LoVo (cell line): ENCODE measurements around the gene IL22RA2.

ENCODE experiments used
- DNase-seq: peaks from one replicate; pipeline ENCODE4 v3.0.0-alpha.2; 2016; ENCODE audit warnings: low spot score

Gene IL22RA2

DNA sequence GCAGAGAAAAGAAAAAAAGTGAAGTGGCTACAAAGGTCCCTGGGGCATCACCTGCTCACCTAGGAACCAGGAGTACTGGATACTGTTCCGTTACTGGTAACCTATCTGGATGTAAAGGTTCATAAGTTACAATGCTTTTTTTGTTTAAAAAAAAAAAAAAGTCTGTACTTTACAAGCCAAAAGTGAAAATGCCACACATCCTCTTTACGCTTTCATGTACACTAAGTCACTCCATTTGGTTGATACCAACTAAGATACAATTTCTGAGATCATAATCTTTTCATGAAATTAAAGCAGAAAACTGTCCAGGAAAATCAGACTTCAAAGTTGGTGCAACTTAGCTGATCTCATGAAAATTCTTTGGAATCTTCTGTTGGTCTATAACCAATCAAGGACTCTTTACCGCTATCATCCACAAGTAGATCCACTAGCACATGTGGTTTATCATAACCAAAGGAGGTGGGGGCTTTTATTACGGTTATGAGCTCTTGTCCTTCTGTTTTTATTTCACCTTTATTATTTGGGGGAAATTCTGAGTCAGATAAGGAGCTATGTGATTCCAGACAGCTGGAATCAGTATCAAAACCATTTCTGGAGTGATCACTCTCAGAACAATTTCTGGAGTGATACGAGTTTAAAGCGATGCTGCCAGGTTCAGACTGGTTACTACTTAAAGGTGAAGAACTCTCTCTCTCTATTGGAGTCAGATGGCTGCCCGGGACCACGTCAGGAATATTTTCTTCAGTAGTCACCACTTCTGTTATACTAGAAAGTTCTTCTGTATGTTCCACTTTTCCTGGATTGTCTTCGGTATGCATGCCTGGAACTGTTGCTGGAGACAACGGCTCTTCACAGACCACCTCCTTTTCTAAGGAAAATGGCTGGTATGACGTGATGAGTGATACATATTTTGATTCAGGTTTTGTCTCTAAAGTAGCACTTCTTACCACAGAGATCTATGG lies 24.5 kb upstream of the IL22RA2 start:
- no peak for DNase-seq

DNA sequence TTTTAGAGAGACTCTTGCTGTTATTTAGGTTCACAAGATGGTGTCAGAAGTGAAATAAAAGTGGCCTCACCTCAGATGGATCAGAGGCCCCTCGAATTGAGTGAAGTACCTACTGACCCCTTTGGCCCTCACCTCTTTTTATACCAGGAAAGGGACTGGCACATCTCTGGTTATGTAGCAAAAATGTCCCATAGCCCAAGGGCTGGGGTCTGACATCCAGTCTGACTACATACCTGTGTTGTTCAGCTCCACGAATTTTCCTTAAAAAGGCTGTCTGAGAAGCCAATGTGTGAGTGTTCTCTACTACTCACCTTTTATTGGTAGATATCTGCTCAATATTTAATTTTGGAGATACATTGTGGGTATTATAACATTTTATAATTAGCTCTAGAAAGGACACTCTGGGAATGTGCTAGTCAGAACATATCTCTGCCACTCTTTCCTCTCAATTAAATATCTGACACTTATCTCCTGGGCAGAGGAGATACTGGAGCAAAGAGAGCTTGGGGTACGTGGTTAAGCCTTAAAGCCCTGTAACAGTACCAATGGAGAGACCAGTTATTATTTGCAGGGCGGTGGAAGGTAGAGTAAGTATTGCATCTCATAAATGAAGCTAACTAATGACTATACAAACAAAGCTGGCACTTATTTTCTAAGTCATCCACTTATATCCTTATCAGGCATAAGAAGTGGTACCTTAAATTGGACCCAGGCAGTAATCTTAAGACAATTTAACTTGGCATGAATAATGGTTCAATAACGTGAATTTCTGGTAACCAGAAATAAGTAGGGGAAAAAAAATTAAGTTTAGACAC lies 20.0 kb upstream of the IL22RA2 start:
- no peak for DNase-seq

DNA sequence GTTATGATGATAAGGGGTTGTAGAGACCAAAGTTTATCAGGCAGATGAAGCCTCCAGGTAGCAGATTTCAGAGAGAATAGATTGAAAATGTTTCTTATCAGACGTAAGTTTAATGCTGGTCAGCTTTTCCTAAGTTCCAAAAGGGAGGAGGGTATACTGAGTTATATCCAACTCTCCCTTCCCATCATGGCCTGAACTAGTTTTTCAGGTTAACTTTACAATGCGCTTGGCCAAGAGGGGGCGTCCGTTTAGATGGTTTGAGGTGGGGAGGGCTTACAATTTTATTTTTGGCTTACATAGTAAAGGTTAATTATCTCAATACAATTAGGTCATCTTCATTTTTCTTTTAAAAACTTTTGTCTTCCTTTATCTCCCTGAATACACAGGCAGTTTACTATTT lies 19.4 kb upstream of the IL22RA2 start:
- no peak for DNase-seq

DNA sequence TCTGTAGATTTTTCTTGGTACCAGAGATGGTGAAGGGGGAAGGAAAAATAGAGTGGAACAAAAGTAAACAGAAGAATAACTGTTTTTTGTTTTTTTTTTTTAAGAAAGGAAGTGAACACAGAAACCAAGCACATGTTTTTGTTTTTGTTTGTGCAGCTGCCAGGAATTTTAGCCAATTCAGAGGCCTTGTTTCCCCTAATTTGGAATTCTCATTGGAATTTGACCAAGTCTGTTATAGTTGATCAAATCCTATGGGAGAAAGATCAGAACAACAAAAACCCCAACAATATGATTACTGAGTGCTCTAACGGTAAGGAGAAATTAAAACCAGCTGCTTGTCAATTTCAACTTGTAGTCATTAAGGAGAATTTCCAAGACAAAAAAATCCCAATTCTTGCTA lies 18.2 kb upstream of the IL22RA2 start:
- no peak for DNase-seq

DNA sequence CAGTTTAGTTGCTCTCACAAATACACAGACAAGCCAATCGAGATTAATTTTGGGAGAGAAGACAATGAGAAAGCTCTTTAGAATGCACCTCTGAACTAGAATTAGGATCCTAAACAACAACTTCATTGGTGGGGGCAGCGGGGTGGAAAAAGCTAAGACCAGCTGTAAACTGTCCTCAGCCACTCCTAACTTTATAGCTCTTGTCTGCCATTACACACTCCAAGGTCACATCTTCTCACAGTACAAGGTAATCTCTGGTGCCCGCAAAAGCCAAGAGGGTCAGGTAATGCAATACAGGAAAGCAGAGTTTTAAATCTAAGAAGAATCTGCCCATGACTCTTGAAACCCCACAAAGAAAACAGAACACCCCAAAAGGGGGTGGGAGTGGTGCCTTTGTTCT lies 17.8 kb upstream of the IL22RA2 start:
- DNase-seq: no peak

DNA sequence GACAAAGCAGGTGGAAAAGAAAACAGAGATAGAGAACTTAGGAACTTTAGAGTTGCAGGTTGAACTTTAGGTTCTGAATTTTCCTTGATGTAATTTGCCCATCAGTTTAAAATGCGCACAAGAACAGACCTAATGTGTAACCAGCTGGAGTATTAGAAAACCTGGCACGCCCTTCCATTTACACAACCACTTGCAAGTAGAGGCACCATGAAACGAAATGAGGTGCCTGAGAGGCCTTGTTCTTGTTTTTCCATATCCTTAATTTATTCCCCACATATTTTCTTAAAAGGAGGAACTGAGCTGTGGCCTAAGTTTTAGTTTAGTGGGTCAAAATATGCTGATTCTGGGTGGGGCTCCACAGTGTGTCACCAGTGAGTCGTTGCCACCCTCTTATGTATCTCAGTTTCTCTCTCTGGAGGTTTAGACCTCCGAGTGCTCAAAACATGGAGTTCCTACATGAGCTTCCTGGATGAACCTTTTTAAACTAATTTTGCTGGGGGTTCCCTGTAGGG lies 17.2 kb upstream of the IL22RA2 start:
- DNase-seq: no peak

DNA sequence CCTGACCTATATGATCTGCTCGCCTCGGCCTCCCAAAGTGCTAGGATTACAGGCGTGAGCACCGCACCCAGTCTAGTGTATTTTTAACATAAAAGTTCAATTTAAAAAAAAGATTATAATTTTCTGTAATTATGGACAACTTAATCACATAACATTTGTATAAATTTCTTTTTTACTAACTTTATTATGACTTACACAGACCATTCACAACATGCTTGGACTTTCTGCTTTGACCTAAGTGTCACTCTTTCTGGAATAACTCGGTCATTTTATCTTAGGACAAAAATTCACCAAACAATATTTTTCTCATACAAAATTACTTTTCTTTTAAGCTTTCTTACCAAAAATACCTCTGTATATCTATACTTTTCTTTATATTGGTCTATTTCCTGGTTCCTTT lies 15.4 kb upstream of the IL22RA2 start:
- no peak for DNase-seq

DNA sequence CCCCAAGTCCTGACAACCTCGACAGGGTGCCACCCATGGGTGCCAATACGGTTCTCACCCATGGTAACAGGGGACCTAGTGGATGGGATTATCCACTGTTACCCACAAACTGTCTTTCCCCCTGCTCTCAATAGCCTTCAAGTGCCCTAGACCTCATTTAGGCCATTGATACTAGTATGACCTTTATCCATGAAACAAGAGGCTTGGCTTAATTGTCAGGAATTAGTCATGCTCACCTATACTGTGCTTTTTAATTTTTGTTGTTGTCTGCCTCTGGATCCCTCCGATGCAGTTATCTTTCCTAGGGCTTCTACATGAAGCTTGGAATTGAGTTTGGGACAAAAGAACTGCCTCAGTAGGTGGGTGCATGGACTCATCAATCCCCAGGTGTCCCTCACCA lies 11.8 kb upstream of the IL22RA2 start:
- no peak for DNase-seq

DNA sequence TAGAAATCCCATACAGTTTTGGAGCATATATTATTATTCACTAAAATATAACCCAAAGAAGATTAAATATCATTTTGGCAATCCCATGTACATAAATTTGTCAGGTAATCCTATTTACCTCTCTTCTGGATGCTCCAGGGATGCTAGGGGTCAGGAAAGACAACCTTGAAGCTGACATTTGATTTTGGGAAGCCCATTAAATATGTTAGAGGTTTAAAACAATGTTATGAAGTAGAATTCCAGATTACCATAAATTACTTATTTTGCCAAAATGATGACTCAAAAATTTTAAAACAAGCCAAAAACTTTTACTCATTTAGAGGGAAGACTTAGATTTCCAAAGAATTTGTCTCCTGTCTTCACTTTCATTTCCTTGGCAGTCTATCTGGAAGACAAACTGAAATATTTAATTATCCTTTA lies 9.2 kb upstream of the IL22RA2 start:
- no peak for DNase-seq

DNA sequence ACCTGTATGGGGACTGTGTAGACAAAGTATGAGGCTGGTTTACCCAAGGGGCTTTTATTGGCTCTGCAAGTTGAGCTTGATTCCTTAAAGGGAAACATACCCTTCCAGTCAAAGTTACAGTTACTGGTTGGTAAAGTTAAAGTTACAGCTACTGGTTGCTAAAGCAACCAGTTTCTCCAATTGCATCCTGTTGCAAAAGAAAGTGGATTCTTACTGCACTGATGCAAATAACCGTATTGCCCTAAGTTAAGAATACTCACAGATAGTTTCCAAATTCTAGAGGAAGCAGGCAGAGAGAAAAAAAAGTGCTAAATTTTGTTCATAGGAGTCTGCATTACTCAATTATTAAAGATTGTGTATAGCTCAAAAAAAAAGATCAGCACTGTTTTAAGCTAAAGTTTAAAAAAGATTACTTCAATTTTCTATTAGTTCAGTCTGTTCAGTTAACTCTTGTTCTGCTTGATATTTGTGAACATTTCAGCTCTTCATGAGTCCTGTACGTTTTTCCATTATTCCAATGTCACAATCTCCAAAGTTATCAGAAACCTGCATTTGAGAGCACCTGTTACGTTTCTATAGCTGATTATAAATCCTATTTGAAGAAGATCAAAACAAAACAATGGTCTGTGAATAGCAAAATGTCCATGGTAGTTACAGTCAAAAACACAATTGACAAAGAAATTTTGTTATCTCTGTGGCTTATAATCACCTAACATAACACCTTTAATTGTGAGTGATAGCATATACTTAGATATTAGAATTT lies 8.6 kb upstream of the IL22RA2 start:
- no peak for DNase-seq

DNA sequence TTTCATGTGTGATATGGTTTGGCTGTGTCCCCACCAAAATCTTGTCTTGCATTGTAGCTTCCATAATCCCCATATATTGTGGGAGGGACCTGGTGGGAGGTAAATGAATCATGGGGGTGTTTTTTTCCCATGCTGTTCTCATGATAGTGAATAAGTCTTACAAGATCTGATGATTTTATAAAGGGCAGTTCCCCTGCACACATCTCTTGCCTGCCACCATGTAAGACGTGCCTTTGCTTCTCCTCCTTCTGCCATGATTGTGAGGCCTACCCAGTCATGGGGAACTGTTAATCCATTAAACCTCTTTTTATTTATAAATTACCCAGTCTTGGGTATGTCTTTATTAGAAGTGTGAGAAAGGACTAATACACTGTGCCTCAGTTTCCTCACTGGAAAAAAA lies 4.2 kb upstream of the IL22RA2 start:
- no peak for DNase-seq

DNA sequence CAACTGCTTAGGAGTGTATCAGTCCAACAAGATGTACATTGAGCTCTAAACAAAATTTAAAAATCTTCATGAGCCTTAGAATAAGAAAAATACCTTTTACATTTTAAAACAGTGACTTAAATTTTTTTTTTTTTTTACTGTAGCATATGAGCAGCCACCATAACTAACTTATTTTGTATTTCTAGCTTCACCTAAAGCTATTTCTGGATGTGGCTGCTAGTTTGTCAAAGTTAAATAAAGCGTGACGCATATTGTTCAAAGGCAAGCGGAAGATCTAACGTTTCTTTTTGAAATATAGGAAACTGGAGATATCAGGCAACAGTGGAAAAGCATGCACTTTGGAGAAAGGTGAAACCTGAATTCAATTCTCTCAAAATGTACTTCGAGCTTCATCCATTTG lies 3.3 kb upstream of the IL22RA2 start:
- no peak for DNase-seq

DNA sequence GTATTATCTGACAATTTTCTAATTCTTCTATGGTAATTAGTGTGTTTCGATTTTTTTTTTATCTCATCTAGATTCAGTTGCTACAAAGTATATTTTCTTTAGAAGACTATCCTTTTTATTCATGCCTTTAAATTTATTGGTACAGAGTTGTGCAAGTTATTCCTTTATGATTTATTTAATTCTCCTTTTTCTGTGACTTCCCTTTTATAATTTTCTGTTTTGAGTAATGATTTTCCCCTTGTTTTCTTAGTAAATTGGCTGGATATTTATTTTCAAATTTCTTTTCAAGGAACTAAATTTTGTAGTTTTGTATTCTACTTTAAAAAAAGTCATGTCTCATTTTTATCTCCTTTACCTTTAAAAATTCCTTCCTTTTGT lies 2.4 kb upstream of the IL22RA2 start:
- no peak for DNase-seq

DNA sequence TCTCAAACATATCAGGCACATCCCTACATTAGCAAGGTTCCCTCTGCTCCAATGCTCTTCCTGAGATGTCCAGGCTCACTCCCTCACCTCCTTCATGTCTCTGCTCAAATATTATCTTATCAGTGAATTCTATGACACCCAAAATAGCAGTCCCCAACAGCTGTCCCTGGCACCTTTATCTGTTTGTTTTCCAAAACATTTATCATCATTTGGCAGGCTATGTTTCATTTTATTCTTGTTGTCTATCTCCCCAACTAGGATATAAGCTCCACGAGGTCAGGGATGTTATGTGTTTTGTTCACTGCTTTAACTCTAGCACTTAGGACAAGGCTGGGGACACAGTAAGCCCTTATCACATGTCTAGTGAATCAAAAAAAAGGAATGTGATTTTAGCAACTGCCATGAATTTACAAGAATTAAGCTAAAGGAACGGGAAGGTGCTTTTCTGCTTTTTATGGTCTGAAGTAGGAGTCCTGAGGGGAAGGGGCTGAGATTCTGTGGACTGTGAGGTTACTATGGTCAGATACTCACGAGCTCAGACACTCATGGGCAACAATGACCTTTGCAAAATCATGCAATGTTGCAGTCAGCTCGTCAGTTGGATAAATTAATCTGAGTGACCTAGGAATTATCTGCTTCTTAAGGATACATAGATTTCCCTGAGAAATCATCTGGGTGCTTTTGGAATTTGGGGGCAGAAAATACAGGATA lies 1.9 kb upstream of the IL22RA2 start:
- DNase-seq: no peak

DNA sequence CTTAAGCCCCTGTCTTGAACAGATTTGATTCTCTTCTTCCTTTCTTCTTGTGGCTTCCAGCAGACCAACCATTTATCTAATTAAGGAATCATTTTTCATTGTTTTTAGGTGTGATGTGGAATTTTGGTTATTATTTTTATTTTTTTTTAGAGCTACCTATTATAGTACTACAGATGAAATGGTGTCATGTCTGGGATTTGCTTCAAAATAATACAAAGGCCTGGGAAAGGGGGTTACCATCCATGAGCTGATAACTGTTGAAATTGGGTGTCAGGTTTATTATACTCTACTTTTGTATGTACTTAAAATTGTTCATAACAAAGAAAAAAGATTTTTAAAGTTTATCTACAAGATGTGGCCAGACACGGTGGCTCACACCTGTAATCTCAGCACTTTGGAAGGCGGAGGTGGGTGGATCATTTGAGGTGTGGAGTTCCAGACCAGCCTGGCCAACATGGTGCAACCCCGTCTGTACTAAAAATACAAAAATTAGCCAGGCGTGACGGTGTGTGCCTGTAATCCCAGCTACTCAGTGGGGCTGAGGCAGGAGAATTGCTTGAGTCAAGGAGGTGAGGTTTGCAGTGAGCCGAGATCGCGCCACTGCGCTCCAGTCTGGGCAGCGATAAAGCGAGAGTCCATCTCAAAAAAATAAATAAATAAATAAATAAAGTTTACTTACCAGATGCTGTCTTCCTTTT lies 561 bp downstream of the IL22RA2 start:
- DNase-seq: no peak

DNA sequence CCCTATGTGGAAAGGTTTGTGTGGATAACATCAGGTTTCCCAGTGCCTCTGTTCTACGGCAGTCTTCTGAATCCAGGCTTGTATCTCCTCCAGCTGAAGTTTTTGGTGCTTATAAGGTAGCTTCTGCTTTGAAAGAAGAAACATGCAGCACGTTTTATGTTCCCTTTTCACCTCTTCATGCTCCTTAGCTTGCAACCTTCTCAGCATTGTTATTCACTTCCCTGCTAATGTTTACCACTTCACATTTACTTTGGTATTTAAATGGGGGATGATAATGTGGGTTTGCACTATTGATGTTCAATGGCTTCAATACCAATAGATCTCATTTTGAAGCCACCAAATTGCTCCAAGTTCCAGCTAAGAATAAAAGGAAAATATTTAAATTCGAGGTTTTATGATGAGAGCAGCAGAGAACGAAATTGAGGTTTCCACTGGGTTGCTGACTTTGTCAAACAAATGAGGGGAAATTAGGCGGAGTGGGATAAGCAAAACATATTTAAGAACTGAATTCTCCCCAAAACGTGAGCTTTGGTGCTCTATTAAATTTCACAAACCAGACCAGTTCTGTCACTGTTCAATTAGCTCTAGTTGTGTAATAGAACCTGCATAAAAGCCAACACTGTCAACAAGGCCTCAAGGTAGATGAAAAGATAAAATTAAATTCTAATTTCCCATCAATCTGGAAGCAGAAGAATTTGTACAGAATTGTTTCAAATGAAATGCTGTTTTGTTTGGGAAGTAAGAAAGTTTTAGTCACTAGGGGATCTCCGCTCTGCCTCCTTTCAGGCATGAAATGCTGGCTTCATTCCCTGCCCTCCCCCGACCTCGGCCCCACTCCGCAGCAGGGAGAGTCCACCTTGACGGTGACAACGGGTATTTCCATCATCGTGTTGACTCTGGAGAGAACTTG lies 1.4 kb downstream of the IL22RA2 start:
- DNase-seq: no peak

DNA sequence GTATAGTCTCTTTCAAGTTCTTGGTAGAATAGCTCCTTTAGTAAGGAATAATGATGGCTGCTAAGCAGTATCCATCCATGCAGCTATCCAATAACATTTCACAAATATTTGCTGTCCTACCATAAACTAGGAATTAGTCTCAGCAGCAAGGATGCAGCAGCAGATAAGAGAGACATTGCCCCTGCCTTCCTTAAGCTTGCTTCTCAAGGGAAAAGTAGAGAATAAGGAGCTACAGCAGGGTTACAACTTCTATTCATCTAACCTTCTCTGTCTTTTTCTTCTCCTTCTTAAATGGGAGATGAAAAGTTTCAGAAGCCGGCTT lies 2.4 kb downstream of the IL22RA2 start:
- DNase-seq: no peak

DNA sequence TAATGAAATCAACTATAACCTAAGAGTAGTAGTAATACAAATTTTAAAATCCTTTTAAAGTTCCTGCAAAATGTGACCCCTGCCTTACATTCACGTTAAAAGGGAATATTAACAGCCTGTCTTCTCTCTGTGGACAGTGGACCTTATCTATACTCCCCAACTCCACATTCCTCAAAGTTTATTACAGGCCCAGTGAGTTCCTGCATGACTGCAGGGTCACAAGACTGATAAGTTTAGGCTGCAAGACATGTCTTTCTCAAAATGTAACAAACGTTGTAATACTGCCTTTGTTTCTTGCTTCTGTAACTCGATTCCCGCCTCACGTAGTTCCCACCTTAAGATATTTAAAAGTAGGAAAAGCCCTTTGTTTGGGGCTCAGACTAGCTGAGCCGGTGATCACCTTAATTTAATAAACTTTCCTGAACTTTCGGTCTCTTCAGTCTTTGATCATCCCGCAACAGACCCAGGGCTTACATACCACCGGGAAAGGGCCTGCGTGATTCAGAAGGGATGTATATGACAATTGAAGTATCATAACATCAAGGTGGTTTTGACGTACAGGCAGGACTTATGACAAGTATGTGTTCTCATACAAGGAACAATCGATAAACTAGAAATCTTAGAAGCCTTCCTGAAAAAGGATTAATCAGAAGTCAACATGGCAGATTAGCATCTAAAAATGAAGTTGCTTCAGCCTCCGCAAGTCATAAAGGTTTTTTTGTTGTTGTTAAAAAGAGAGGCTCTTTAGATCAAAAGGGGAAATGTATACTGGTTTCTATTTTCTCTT lies 3.0 kb downstream of the IL22RA2 start:
- DNase-seq: no peak

DNA sequence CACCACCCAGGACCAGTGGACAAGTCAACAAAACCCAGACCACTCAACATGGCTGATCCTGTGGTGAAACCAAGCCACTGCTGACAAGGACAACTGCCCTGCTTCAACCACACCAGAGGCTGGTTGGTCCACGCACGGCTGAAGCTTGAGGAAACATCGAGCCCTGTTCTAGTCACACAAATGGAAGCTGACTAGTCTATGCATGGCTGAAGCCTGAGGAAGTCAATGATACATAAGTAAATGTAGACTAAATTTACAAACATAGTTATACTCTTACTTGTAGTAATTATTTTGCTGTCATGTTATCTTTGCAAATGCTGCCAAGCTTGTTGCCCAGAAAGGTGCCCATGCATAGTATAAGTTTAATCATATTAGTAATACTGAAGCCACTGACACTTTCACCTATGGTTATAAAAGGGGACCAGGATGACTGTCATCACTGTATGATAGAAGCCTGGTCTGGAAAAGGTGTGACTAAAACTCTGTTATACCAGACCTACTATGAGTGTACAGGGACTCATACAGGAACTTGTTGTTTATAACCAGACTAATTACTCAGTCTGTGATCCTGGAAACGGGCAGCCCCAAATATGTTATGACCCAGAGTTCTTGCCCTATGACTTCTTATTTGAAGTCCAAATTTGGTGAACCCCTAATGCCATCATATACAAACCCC lies 5.6 kb downstream of the IL22RA2 start:
- DNase-seq: no peak
